ENCODE data around the gene KHDC1L. TPM values are rescaled to one million over a fixed set of nuclear protein-coding genes. Genes with fewer than 3 reads are reported as not detected.

The KHDC1L gene
- polyA plus RNA-seq, 1 of the 3 experiments (the other 2 are of a cell fraction) = 0.16 TPM

DNA sequence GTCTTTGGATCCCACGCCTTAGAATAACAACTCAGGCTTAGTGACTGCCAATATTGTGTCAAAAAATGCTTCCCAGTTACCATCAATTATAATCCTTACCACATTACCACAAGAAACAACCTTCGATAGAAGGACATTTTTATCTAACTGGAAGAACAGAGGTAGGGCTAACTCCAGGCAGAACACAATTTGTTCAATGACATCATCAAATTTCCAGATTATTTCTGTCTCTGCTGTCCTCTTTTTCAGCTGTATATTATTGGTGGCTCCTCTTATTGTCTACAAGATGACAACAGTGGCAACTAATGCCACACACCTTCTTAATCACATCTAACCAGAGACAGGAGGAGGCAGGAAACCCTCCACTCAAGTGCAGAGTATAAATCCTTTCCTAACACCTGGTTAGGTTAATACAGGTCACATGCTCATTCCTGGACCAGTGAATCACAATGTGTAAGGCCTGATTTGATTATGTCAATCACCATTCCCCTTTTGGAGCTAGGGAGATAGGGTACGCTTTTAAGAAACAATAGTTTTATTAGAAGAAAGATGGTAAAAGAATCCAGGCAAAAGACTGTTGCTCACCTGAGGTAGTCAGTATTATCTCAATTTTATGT, 18.0 kb downstream of the KHDC1L start:
- H3K9me2 ChIP-seq = no peaks in the 10 kb centered on the region
- no peaks in the 10 kb centered on the region for H3K27me3 ChIP-seq (ENCODE audit: insufficient read depth)
- no peaks in the 10 kb centered on the region for H3K4me1 ChIP-seq (ENCODE audit: control insufficient read depth in 1 of 2, insufficient read depth in 2 of 2, low read depth in 1 of 2, low read length in 1 of 2)
- no peaks in the 10 kb centered on the region for H3F3A ChIP-seq (replicated peaks; ENCODE audit: insufficient read depth)
- H4K20me1 ChIP-seq (ENCODE audit: insufficient read depth) = no peaks in the 10 kb centered on the region
- H2AFZ ChIP-seq (ENCODE audit: low read depth) = no peak overlapping the region
- no peak overlapping the region for H3K4me2 ChIP-seq
- no peaks in the 10 kb centered on the region for H3K9me3 ChIP-seq
- no peak overlapping the region for H3K9ac ChIP-seq
- WGBS (ENCODE audit: low lambda C conversion rate) = 72% methylated on average over 3 of the region's 3 CpGs
- POLR2A ChIA-PET = no interaction called here
- no peak overlapping the region for H3K4me3 ChIP-seq (ENCODE audit: low read depth in 2 of 2, low read length in 1 of 2)
- no peak overlapping the region for H3K27ac ChIP-seq (ENCODE audit: low read depth in 2 of 2, low read length in 1 of 2)
- CTCF ChIA-PET = no interaction called here
- no peak for TF ChIP-seq GABPA (IDR thresholded peaks at IDR 0.05; ENCODE audit: low read depth)
- no peak for TF ChIP-seq USF1 (IDR thresholded peaks at IDR 0.05; ENCODE audit: borderline replicate concordance, low read depth)
- TF ChIP-seq CHD2 (IDR thresholded peaks at IDR 0.05; ENCODE audit: low read length, partially characterized antibody) = no peak
- no peak for TF ChIP-seq TEAD4 (IDR thresholded peaks at IDR 0.05; ENCODE audit: borderline replicate concordance, insufficient read depth)
- no peak for TF ChIP-seq MAX (IDR thresholded peaks at IDR 0.05; ENCODE audit: low read depth)
- no peak for TF ChIP-seq SIN3A (IDR thresholded peaks at IDR 0.05; ENCODE audit: borderline replicate concordance, low read depth, low read length)
- TF ChIP-seq RAD21 (IDR thresholded peaks at IDR 0.05; ENCODE audit: low read length) = no peak
- TF ChIP-seq GATA2 (CRISPR knock-in tag; IDR thresholded peaks at IDR 0.05) = no peak
- TF ChIP-seq FOSL2 (IDR thresholded peaks at IDR 0.05; ENCODE audit: borderline replicate concordance, low read depth) = no peak
- TF ChIP-seq ELF1 (IDR thresholded peaks at IDR 0.05) = no peak
- no peak for TF ChIP-seq RFX5 (IDR thresholded peaks at IDR 0.05; ENCODE audit: low read length)
- TF ChIP-seq JUND (IDR thresholded peaks at IDR 0.05) = no peak
- no peak for TF ChIP-seq RCOR1 (IDR thresholded peaks at IDR 0.05; ENCODE audit: low read length)
- TF ChIP-seq TCF12 (IDR thresholded peaks at IDR 0.05) = no peak
- no peaks in the 10 kb centered on the region for H3K79me2 ChIP-seq (ENCODE audit: insufficient read depth)
- no peaks in the 10 kb centered on the region for H3K36me3 ChIP-seq (replicated peaks in 1 of 2; ENCODE audit: control insufficient read depth in 1 of 2, insufficient read depth in 2 of 2, low read length in 1 of 2)
- no peak for DNase-seq

GRCh38 chr6:73204252-73204651, 21.0 kb downstream of the KHDC1L start:
- H3K4me3 ChIP-seq (ENCODE audit: low read depth in 2 of 2, low read length in 1 of 2) = no peak overlapping the region
- no peaks in the 10 kb centered on the region for H3K9me2 ChIP-seq
- H3K27me3 ChIP-seq (ENCODE audit: insufficient read depth) = no peaks in the 10 kb centered on the region
- no peak overlapping the region for H3K4me2 ChIP-seq
- 92% methylated on average over 4 of the region's 4 CpGs for WGBS (ENCODE audit: low lambda C conversion rate)
- DNase-seq = no peak
- peaks cover 0 to 8% of the 10 kb centered on the region in 2 experiments; a peak in 1 of 4 replicates for H3K4me1 ChIP-seq (ENCODE audit: control insufficient read depth in 1 of 2, insufficient read depth in 2 of 2, low read depth in 1 of 2, low read length in 1 of 2)
- no peak overlapping the region for H3K9ac ChIP-seq
- H3K27ac ChIP-seq (ENCODE audit: low read depth in 2 of 2, low read length in 1 of 2) = no peak overlapping the region
- CTCF ChIA-PET = no interaction called here
- TF ChIP-seq TAF1 (IDR thresholded peaks at IDR 0.05; ENCODE audit: borderline replicate concordance, low read depth, low read length) (no peak), FOXJ3 (CRISPR knock-in tag; IDR thresholded peaks at IDR 0.05) (no peak), REST (IDR thresholded peaks at IDR 0.05; ENCODE audit: low read depth, low read length) (no peak), RCOR1 (IDR thresholded peaks at IDR 0.05; ENCODE audit: low read length) (no peak), GATA2 (CRISPR knock-in tag; IDR thresholded peaks at IDR 0.05) (no peak), JUND (IDR thresholded peaks at IDR 0.05) (no peak), SMC3 (IDR thresholded peaks at IDR 0.05; ENCODE audit: low read depth, low read length) (no peak), USF1 (IDR thresholded peaks at IDR 0.05; ENCODE audit: borderline replicate concordance, low read depth) (no peak), MAX (IDR thresholded peaks at IDR 0.05; ENCODE audit: low read depth) (no peak)
- TF ChIP-seq, protein P1, sequence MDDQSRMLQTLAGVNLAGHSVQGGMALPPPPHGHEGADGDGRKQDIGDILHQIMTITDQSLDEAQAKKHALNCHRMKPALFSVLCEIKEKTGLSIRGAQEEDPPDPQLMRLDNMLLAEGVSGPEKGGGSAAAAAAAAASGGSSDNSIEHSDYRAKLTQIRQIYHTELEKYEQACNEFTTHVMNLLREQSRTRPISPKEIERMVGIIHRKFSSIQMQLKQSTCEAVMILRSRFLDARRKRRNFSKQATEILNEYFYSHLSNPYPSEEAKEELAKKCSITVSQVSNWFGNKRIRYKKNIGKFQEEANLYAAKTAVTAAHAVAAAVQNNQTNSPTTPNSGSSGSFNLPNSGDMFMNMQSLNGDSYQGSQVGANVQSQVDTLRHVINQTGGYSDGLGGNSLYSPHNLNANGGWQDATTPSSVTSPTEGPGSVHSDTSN (IDR thresholded peaks at IDR 0.05) = no peak
- TF ChIP-seq, protein P2, sequence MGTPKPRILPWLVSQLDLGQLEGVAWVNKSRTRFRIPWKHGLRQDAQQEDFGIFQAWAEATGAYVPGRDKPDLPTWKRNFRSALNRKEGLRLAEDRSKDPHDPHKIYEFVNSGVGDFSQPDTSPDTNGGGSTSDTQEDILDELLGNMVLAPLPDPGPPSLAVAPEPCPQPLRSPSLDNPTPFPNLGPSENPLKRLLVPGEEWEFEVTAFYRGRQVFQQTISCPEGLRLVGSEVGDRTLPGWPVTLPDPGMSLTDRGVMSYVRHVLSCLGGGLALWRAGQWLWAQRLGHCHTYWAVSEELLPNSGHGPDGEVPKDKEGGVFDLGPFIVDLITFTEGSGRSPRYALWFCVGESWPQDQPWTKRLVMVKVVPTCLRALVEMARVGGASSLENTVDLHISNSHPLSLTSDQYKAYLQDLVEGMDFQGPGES (IDR thresholded peaks at IDR 0.05; ENCODE audit: low read depth, low read length) = no peak
- no peaks in the 10 kb centered on the region for H4K20me1 ChIP-seq (ENCODE audit: insufficient read depth)
- H2AFZ ChIP-seq (ENCODE audit: low read depth) = no peak overlapping the region
- no peaks in the 10 kb centered on the region for H3F3A ChIP-seq (replicated peaks; ENCODE audit: insufficient read depth)
- H3K9me3 ChIP-seq = no peaks in the 10 kb centered on the region
- peaks cover 0 to 2% of the 10 kb centered on the region in 2 experiments for H3K36me3 ChIP-seq (replicated peaks in 1 of 2; ENCODE audit: control insufficient read depth in 1 of 2, insufficient read depth in 2 of 2, low read length in 1 of 2)
- no peaks in the 10 kb centered on the region for H3K79me2 ChIP-seq (ENCODE audit: insufficient read depth)
- POLR2A ChIA-PET = no interaction called here
